Vagina (tissue), 2 donors: ENCODE data around the gene CDH19. TPM values are rescaled to one million over a fixed set of nuclear protein-coding genes. Genes with fewer than 3 reads are reported as not detected.

Experiments
- DNase-seq, 2 donors: peaks; one replicate each; pipeline ENCODE4 v3.0.0-alpha.2; 2017; ENCODE audit errors: extremely low spot score in 2 of 2
- H3K27ac ChIP-seq: fragments of 200-600 bp; sonication (generic); one replicate; pipeline ENCODE4 v1.5.1; 2019
- H3K27me3 ChIP-seq: fragments of 200-600 bp; sonication (generic); one replicate; pipeline ENCODE4 v1.5.1; 2019
- H3K36me3 ChIP-seq, 2 donors: fragments of 200-600 bp; sonication (generic); one replicate each; pipeline ENCODE4 v1.5.1; 2017 to 2019
- H3K4me1 ChIP-seq: fragments of 200-600 bp; sonication (generic); one replicate; pipeline ENCODE4 v1.5.1; 2019
- H3K4me3 ChIP-seq, 2 donors: fragments of 200-600 bp; sonication (generic); 1 replicate in 1 of 2; 2 replicates in 1 of 2; pipeline ENCODE4 v1.5.1; 2016 to 2019
- H3K9me3 ChIP-seq: fragments of 200-600 bp; sonication (generic); one replicate; pipeline ENCODE4 v1.5.1; 2019
- POLR2A ChIP-seq, 2 donors: fragments of 450-650 bp; IDR thresholded peaks; one replicate each; pipeline ENCODE4 v1.6.1; 2017; ENCODE audit warnings: antibody characterized with exemption in 2 of 2, mild to moderate bottlenecking in 2 of 2, moderate library complexity in 2 of 2
- POLR2AphosphoS5 ChIP-seq, 2 donors: sonication (generic); formaldehyde crosslinking; IDR thresholded peaks; one replicate each; pipeline ENCODE4 v1.9.0; 2017; ENCODE audit warnings: antibody characterized with exemption in 2 of 2, mild to moderate bottlenecking in 2 of 2, low read depth in 1 of 2; ENCODE audit not compliant: insufficient read depth in 1 of 2
- intact Hi-C: fragments of 100-400 bp; cut with DNase I; formaldehyde crosslinking; loops from one replicate; pipeline ENCODE4 v1.15.1; 2023
- total RNA-seq: library from RNA; depleted of rRNA; stranded (reverse); fragments of >200 nt; gene quantifications from one replicate; pipeline ENCODE4 v1.2.3, GENCODE V29; 2016
- TF ChIP-seq, protein P1 (sequence below), 3 experiments: fragments of 450-650 bp in 2 of 3; fragments of 200-600 bp in 1 of 3; sonication (generic) in 1 of 3; IDR thresholded peaks; one replicate each; pipeline ENCODE4 v1.5.1; 2017 to 2019; ENCODE audit warnings: antibody characterized with exemption in 3 of 3, mild to moderate bottlenecking in 2 of 3, moderate library complexity in 2 of 3

The CDH19 gene
- total RNA-seq, 1 donor from 2014 or later: 18.2 TPM

DNA sequence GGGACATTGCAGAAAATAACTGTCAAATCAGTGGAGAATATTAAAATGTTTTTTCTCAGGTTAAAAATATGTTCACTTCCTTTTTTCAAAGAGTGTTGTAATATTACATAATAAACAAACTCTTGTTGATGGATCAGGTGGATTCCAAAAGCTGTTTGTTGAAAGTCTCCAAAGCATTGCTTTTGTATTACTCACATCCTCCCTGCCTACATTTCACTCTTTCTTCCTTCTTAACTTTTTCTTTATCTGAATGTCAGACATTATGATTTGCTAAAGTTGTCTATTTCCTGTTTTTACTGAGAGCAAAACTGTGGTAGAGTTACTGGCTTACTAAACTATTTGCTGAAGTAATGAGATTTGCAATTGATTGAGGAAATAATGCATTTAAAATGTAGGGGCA is 92.1 kb downstream of the CDH19 start:
- H3K27me3 ChIP-seq: no peaks in the 10 kb centered on the region

DNA sequence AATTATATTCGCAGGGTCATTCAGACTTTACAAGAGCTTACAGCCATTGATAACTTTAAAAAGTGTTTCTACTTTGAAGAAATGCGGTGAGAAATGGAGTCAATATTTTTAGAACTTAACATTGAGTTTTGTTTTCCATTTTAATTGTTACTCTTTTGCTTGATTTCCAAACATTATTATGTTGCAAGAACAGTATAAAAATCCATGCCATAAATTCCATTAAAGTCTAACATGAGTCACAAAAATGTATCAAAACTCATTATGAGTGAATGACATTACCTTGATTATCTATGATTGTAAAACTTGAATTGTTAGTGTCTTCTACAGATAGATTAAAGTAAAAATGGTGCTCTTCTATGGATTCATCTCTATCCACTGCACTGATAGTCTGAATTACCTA is 92.6 kb downstream of the CDH19 start:
- intact Hi-C loops: no loop called here
- H3K27ac ChIP-seq: no peak overlapping the region
- H3K9me3 ChIP-seq: no peaks in the 10 kb centered on the region
- H3K4me3 ChIP-seq: no peak overlapping the region
- H3K27me3 ChIP-seq: no peaks in the 10 kb centered on the region
- no peak for DNase-seq
- no peaks in the 10 kb centered on the region for H3K36me3 ChIP-seq
- H3K4me1 ChIP-seq: no peaks in the 10 kb centered on the region
- TF ChIP-seq POLR2A (IDR thresholded peaks at IDR 0.05) (no peak), POLR2AphosphoS5 (IDR thresholded peaks at IDR 0.05; ENCODE audit: insufficient read depth in 1 of 2, low read depth in 1 of 2) (no peak)
- TF ChIP-seq, protein P1, sequence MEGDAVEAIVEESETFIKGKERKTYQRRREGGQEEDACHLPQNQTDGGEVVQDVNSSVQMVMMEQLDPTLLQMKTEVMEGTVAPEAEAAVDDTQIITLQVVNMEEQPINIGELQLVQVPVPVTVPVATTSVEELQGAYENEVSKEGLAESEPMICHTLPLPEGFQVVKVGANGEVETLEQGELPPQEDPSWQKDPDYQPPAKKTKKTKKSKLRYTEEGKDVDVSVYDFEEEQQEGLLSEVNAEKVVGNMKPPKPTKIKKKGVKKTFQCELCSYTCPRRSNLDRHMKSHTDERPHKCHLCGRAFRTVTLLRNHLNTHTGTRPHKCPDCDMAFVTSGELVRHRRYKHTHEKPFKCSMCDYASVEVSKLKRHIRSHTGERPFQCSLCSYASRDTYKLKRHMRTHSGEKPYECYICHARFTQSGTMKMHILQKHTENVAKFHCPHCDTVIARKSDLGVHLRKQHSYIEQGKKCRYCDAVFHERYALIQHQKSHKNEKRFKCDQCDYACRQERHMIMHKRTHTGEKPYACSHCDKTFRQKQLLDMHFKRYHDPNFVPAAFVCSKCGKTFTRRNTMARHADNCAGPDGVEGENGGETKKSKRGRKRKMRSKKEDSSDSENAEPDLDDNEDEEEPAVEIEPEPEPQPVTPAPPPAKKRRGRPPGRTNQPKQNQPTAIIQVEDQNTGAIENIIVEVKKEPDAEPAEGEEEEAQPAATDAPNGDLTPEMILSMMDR (IDR thresholded peaks at IDR 0.05): no peak

More for the DNA sequence above, 92.1 kb downstream of the CDH19 start:
- no peaks in the 10 kb centered on the region for H3K9me3 ChIP-seq
- H3K36me3 ChIP-seq: no peaks in the 10 kb centered on the region
- intact Hi-C loops: no loop called here
- TF ChIP-seq POLR2A (IDR thresholded peaks at IDR 0.05): no peak
- TF ChIP-seq POLR2AphosphoS5 (IDR thresholded peaks at IDR 0.05; ENCODE audit: insufficient read depth in 1 of 2, low read depth in 1 of 2): no peak
- TF ChIP-seq, protein P1 (IDR thresholded peaks at IDR 0.05): no peak
- no peak for DNase-seq
- H3K4me1 ChIP-seq: no peaks in the 10 kb centered on the region
- H3K4me3 ChIP-seq: no peak overlapping the region
- H3K27ac ChIP-seq: no peak overlapping the region

DNA sequence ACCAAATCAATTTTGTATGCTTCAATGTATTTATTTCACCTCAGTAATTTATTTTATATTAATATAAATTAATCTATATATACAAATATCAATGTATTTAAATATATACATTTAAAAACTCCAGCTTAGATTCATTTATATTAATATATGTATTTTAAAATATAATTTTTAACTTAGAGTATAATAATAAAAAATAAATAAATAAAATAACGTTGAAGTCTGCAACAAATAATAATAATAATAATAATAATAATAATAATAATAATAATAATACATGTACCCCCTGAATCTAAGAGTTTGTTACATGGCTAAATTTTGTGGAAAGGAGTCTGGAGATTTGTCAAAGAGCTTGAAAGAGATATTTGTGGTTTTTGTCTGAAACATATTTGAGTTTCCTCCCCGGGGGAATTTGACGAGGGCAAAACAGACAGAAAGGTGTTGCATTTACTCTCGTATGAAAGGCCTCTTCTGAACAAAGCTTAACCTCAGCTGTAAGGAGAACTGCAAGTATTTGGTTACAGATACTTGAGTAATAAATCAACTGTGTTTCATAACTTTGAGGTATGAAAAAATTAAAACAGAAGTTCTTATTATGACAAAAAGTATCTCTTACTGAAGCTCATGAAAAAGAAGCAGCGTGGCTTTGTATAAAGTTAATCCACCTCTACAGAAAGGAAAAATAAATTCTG is 93.4 kb downstream of the CDH19 start:
- no peaks in the 10 kb centered on the region for H3K4me1 ChIP-seq
- TF ChIP-seq POLR2AphosphoS5 (IDR thresholded peaks at IDR 0.05; ENCODE audit: insufficient read depth in 1 of 2, low read depth in 1 of 2) (no peak), POLR2A (IDR thresholded peaks at IDR 0.05) (no peak)
- TF ChIP-seq, protein P1 (IDR thresholded peaks at IDR 0.05): no peak
- DNase-seq: no peak
- no peaks in the 10 kb centered on the region for H3K9me3 ChIP-seq
- H3K27me3 ChIP-seq: no peaks in the 10 kb centered on the region
- intact Hi-C loops: no loop called here
- no peaks in the 10 kb centered on the region for H3K36me3 ChIP-seq
- no peak overlapping the region for H3K4me3 ChIP-seq
- H3K27ac ChIP-seq: no peak overlapping the region

DNA sequence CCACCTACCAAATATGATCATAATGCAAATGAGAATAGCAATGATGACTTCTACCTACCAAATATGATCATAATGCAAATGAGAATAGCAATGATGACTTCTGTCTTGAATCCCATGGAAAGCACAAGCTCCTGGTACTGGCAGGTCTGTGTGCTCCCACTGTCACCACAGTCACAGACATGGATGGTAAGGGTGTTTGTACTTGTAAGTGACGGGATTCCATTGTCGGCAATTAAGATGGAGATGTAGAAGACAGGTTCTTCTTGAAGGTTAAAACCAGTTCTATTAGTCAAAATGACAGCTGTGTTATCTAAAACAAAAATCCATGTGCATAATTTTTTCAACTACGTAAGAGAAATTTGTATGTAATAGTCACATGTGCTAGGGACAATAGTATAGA is 95.0 kb downstream of the CDH19 start:
- intact Hi-C loops: no loop called here
- no peak for DNase-seq

DNA sequence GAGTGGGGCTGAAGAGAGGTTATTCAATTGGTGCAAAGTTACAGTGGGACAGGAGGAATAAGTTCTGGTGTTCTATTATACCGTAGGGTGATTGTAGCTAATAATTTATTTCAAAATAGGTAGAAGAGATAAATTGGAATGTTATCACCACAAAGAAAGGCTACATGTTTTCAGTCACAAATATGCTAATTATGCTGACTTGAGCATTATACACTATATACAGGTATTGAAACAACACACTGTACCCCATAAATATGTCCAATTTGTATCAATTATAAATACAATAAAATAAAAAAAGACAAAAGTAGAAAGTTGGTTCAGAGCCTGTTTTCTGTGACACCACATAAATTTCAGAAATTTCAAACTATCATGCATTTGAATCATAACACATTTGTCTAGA is 97.7 kb downstream of the CDH19 start:
- no peaks in the 10 kb centered on the region for H3K27me3 ChIP-seq
- no peak for DNase-seq
- intact Hi-C loops: no loop called here
- TF ChIP-seq POLR2AphosphoS5 (IDR thresholded peaks at IDR 0.05; ENCODE audit: insufficient read depth in 1 of 2, low read depth in 1 of 2) (no peak), POLR2A (IDR thresholded peaks at IDR 0.05) (no peak)
- TF ChIP-seq, protein P1 (IDR thresholded peaks at IDR 0.05): no peak
- no peaks in the 10 kb centered on the region for H3K9me3 ChIP-seq
- no peaks in the 10 kb centered on the region for H3K36me3 ChIP-seq
- H3K4me1 ChIP-seq: no peaks in the 10 kb centered on the region
- no peak overlapping the region for H3K27ac ChIP-seq
- no peak overlapping the region for H3K4me3 ChIP-seq

More for the DNA sequence above, 95.0 kb downstream of the CDH19 start:
- Histone ChIP-seq H3K27ac (no peak overlapping the region), H3K4me3 (no peak overlapping the region), H3K9me3 (no peaks in the 10 kb centered on the region), H3K4me1 (no peaks in the 10 kb centered on the region), H3K36me3 (no peaks in the 10 kb centered on the region), H3K27me3 (no peaks in the 10 kb centered on the region)
- TF ChIP-seq POLR2A (IDR thresholded peaks at IDR 0.05) (no peak), POLR2AphosphoS5 (IDR thresholded peaks at IDR 0.05; ENCODE audit: insufficient read depth in 1 of 2, low read depth in 1 of 2) (no peak)
- TF ChIP-seq, protein P1 (IDR thresholded peaks at IDR 0.05): no peak
